Common myeloid progenitor, CD34-positive (primary cell): Measurements from ENCODE around the gene PPARGC1A.

ENCODE experiments used
- CTCF ChIA-PET: fragments of 350-600 bp; sonication (Branson Sonifier 250); formaldehyde crosslinking; loops from one replicate; lab custom pipeline; 2021; ENCODE audit warnings: antibody characterized with exemption; lab: Charles Lee
- POLR2A ChIA-PET: fragments of 350-600 bp; sonication (Branson Sonifier 250); formaldehyde crosslinking; loops from one replicate; lab custom pipeline; 2021; ENCODE audit warnings: antibody characterized with exemption; lab: Charles Lee
- DNase-seq, 3 donors: peaks; one replicate each; pipeline versions ENCODE4 v3.0.0 to v3.0.0-alpha.2; 2013
- H3K27ac ChIP-seq, 2 experiments: 1 replicate in 1 of 2; 2 replicates in 1 of 2; pipeline ENCODE4 v1.7.0; 2013; ENCODE audit warnings: inconsistent platforms in 2 of 2, low read length in 2 of 2, mild to moderate bottlenecking in 2 of 2, low read depth in 1 of 2, moderate library complexity in 1 of 2; ENCODE audit not compliant: severe bottlenecking in 2 of 2, insufficient read depth in 1 of 2, poor library complexity in 1 of 2
- H3K27me3 ChIP-seq, 5 experiments: replicated peaks in 2 of 5; 1 replicate in 3 of 5; 2 replicates in 2 of 5; pipeline versions ENCODE4 v1.6.1 to v1.7.0; 2013; ENCODE audit warnings: low read length in 4 of 5, mild to moderate bottlenecking in 2 of 5, moderate library complexity in 2 of 5, inconsistent platforms in 1 of 5; ENCODE audit not compliant: insufficient read depth in 5 of 5, control insufficient read depth in 4 of 5
- H3K36me3 ChIP-seq, 4 experiments: 1 replicate in 2 of 4; 2 replicates in 2 of 4; pipeline versions ENCODE4 v1.6.1 to v1.7.0; 2013; ENCODE audit warnings: low read length in 3 of 4, control low read depth in 1 of 4, mild to moderate bottlenecking in 1 of 4; ENCODE audit not compliant: control insufficient read depth in 4 of 4, insufficient read depth in 4 of 4
- H3K4me1 ChIP-seq, 4 experiments: 1 replicate in 3 of 4; 2 replicates in 1 of 4; pipeline versions ENCODE4 v1.6.1 to v1.7.1; 2013; ENCODE audit warnings: low read length in 3 of 4, mild to moderate bottlenecking in 3 of 4, control low read depth in 1 of 4, inconsistent platforms in 1 of 4, moderate library complexity in 1 of 4; ENCODE audit not compliant: control insufficient read depth in 4 of 4, insufficient read depth in 4 of 4; ENCODE audit errors: control extremely low read depth in 1 of 4
- H3K4me3 ChIP-seq, 7 experiments: 1 replicate in 4 of 7; 2 replicates in 3 of 7; pipeline versions ENCODE4 v1.5.1 to v1.7.0; 2013; ENCODE audit warnings: mild to moderate bottlenecking in 7 of 7, low read length in 6 of 7, moderate library complexity in 6 of 7, inconsistent platforms in 2 of 7, low read depth in 2 of 7, control low read depth in 1 of 7; ENCODE audit not compliant: insufficient read depth in 4 of 7, control insufficient read depth in 1 of 7; ENCODE audit errors: extremely low read depth in 1 of 7
- H3K9me3 ChIP-seq, 5 experiments: 1 replicate in 4 of 5; 2 replicates in 1 of 5; pipeline versions ENCODE4 v1.6.1 to v1.7.1; 2013; ENCODE audit warnings: low read length in 4 of 5, mild to moderate bottlenecking in 2 of 5, inconsistent platforms in 1 of 5, low read depth in 1 of 5, moderate library complexity in 1 of 5; ENCODE audit not compliant: control insufficient read depth in 4 of 5, insufficient read depth in 2 of 5; ENCODE audit errors: control extremely low read depth in 1 of 5
- WGBS: methylation state at CpG from one replicate; pipeline ENCODE4 v1.1.5; 2013; ENCODE audit not compliant: insufficient coverage; 5-methylcytosine and 5-hydroxymethylcytosine counted together

Gene PPARGC1A

GRCh38 chr4:23746027-23746426, 143.8 kb downstream of the PPARGC1A start:
- 100% methylated on average over 3 of the region's 3 CpGs for WGBS
- ChIA-PET POLR2A (no interaction called here), CTCF (no interaction called here)
- Histone ChIP-seq H3K9me3 (peaks cover 0 to 3% (median 0%) of the 10 kb centered on the region in 5 experiments), H3K27ac (no peak overlapping the region), H3K4me3 (no peak overlapping the region), H3K36me3 (no peaks in the 10 kb centered on the region), H3K27me3 (no peaks in the 10 kb centered on the region), H3K4me1 (no peaks in the 10 kb centered on the region)
- DNase-seq = no peak

GRCh38 chr4:23745377-23745776, 144.5 kb downstream of the PPARGC1A start:
- POLR2A ChIA-PET = no interaction called here
- no CpG with 5 or more reads among the region's 3 CpGs for WGBS
- Histone ChIP-seq H3K27me3 (no peaks in the 10 kb centered on the region), H3K27ac (no peak overlapping the region), H3K4me1 (no peaks in the 10 kb centered on the region), H3K4me3 (no peak overlapping the region), H3K36me3 (no peaks in the 10 kb centered on the region), H3K9me3 (peaks cover 0 to 3% (median 0%) of the 10 kb centered on the region in 5 experiments)
- DNase-seq = no peak
- CTCF ChIA-PET = no interaction called here
